Omental fat pad (tissue), 4 donors: ENCODE measurements around the gene HSP90AB1. TPM values are rescaled to one million over a fixed set of nuclear protein-coding genes. Genes with fewer than 3 reads are reported as not detected.
A peak's percentile ranks its signal among the peaks of the same experiment; 100 is the strongest.

Experiments used
- ATAC-seq: fragments of 150-250 bp; one replicate; pipeline ENCODE4 v1.9.1; 2016; ENCODE audit warnings: mild to moderate bottlenecking, moderate library complexity; ENCODE audit not compliant: low FRiP score
- DNase-seq: peaks from one replicate; pipeline ENCODE4 v3.0.0-alpha.2; 2019; ENCODE audit warnings: low spot score
- total RNA-seq, 4 donors: library from RNA; depleted of rRNA; stranded (reverse); fragments of >200 nt; gene quantifications; one replicate each; pipeline ENCODE4 v1.1.0, GENCODE V29; 2016
- TF ChIP-seq, protein P1 (sequence below), 3 donors: fragments of 450-650 bp; IDR thresholded peaks; one replicate each; pipeline ENCODE4 v1.5.1; 2016 to 2017; ENCODE audit warnings: antibody characterized with exemption in 3 of 3, mild to moderate bottlenecking in 3 of 3, moderate library complexity in 2 of 3

Gene HSP90AB1
- total RNA-seq, 4 donors from 2014 or later = 553 to 1,198 (median 846) TPM

DNA sequence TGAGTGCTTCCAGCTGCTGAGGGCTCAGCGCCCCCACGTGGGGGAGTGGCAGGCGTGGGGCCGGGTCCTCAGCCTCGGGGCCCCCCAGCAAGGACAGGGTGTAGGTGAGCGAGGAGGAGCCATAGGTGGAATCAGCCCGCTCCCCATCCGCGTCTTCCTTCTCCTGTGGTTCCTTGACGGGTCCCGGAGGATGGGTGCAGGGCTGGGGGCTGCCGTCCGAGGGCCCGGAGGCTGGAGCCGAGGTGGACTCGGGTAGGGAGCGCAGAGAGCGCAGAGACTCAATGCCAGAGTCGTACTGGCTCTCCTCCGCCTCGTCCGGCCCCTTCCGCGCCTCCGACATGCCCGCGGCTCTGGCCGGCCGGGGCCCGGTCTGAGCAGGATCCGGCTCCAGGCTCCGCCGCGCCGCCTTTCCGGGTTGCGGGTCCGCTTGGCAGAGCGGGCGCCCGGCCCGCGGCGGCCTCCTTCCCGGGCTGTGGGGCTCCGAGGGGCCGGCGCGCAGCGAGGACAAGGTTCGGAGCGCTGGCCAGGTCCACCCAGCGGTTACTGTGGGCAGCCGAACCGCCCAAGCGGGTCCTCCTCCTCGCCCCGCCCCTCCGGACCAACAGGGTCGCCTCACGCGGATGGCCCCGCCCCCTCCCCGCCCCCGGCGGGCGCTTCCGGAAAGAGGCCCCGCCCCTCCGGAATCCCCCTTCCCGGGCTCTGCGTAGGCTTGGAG lies 18.3 kb downstream of the HSP90AB1 start, which contains the start of gene NFKBIE:
NFKBIE (minus strand) TSS at position 545 of the 715 bp plus-strand sequence; CDS start at position 340, 205 bp downstream.
- DNase-seq = peak; percentile 90
- peak; percentile 88 for ATAC-seq
- TF ChIP-seq, protein P1, sequence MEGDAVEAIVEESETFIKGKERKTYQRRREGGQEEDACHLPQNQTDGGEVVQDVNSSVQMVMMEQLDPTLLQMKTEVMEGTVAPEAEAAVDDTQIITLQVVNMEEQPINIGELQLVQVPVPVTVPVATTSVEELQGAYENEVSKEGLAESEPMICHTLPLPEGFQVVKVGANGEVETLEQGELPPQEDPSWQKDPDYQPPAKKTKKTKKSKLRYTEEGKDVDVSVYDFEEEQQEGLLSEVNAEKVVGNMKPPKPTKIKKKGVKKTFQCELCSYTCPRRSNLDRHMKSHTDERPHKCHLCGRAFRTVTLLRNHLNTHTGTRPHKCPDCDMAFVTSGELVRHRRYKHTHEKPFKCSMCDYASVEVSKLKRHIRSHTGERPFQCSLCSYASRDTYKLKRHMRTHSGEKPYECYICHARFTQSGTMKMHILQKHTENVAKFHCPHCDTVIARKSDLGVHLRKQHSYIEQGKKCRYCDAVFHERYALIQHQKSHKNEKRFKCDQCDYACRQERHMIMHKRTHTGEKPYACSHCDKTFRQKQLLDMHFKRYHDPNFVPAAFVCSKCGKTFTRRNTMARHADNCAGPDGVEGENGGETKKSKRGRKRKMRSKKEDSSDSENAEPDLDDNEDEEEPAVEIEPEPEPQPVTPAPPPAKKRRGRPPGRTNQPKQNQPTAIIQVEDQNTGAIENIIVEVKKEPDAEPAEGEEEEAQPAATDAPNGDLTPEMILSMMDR (IDR thresholded peaks at IDR 0.05) = no peak

DNA sequence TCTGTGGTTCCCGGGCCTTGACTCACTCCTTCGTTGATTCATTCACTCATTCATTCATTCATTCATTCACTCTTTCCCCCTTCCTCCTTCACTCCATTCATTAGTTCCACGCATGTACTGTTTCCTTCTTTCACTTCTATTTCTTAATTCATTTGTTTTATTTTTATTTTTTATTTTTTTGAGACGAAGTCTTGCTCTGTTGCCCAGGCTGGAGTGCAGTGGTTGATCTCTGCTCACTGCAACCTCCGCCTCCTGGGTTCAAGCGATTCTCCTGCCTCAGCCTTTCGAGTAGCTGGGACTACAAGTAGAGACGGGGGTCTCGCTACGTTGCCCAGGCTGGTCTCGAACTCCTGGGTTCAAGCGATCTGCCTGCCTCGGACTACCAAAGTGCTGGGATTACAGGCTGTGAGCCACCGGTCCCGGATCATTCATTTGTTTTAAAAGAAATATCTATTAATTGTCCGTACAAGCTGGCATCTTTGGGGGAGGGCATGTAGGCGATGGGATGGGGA lies 18.9 kb downstream of the HSP90AB1 start:
- no peak for DNase-seq
- TF ChIP-seq, protein P1 (IDR thresholded peaks at IDR 0.05) = no peak
- no peak for ATAC-seq

DNA sequence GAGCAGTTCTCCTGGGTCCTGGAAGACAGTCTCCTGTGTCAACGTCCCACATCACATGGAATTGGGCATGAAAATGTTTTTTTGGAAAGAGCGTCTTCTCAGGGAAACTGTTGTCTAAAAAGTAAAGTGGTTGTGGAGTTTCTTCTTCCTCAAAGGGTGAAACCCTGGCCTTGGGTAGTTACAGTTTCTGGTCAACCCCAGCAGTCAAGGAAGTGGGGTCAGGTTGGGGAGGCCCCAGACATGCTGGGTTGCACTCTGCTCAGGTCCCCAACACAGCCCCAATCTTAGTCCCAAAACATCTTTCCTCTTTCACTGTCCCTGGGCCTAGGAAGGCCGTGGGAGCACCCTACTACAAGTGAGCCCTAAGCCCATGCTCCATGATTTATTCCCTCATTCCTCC lies 19.4 kb downstream of the HSP90AB1 start:
- ATAC-seq (no peak), DNase-seq (no peak)
- TF ChIP-seq, protein P1 (IDR thresholded peaks at IDR 0.05) = no peak

DNA sequence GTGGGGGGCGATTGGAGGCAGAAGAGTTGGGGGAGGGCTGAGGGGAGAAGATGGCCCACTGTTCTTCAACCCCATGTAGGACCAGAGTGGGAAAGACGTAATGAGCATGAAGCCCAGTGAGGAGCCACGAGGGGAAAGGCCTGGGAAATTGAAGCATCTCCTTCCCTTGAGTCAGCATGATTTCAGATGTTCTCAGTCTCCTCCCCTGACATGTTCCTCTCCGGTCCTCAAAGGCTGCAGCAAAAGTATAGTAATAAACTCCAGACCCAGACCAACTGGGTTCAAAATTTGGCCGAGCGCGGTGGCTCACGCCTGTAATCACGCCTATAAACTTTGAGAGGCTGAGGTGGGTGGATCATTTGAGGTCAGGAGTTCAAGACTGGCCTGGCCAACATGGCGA lies 20.4 kb downstream of the HSP90AB1 start:
- DNase-seq (no peak), ATAC-seq (no peak)
- TF ChIP-seq, protein P1 (IDR thresholded peaks at IDR 0.05) = no peak

DNA sequence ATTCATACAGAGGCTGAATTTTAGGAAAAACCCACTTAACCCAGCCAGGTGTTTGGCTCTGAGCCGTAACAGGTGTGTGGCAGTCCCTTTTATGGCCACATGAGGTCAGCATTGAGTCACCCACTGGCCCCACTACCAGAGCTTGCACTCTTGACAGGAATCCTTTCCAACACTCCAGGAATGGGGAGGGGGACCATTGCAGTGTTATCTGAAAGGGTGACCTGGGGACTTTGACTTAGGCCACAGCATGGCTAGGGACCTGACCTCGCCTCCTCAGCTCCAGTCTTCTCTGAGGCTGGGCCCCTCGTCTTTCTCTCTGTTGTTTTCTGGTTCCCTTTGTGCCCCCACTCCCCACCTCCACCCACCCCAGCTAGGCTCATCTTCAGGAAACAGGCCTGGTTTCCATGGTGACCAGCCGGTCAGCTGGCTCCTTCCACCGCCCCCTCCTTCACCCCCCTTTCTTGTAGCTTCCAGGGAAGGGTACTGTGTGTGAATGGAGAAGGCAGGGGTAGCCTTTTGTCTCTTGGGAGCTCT lies 21.3 kb downstream of the HSP90AB1 start:
- ATAC-seq = no peak
- TF ChIP-seq, protein P1 (IDR thresholded peaks at IDR 0.05) = peak in 1 of 3 donors; percentile 78
- no peak for DNase-seq

DNA sequence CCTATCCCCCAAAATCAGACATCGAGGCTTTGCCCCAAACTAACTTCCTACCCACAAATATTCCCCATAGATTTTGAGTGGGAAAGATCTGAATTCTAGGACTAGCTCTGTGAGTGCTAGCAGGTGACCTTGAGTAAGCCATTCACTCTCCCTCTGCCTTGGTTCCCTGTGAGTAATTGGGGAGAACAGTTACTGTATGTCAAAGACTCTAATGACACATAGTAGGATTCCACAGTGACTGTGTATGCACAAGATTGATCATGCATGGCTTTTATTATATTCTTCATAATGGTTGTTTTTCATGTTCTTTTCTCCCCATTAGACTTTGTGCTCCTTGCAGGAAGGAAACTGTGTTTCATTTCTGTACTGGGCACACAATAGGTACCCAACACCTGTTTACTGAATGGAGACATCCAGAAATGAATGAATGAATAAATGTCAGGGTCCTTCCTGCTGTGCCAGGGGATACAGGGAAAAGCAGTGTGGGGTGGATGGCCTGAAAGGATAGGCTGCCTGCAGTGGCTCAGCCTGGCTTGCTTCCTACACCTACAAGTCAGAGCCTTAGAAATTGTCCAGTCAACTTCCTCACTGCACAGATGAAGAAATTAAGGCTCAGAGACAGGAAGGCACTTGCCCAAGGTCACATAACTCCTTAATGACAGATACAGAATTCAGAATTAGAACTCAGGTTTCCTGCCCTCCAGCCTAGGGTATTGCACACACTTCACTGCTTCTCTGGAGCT lies 22.4 kb downstream of the HSP90AB1 start:
- TF ChIP-seq, protein P1 (IDR thresholded peaks at IDR 0.05) = no peak
- ATAC-seq = no peak
- DNase-seq = no peak
